ENCODE measurements around the gene FAM107B.

GRCh38 chr10:14670551-14671240, 104.0 kb downstream of the FAM107B start:
- TF ChIP-seq CTCF (IDR thresholded peaks at IDR 0.05) (no peak), POLR2A (IDR thresholded peaks at IDR 0.05) (no peak)

Measured in heart left ventricle (tissue), 13 donors.